Activated CD4-positive, alpha-beta T cell treated with anti-CD3 and anti-CD28 coated beads, Interleukin-2, Interleukin-4, amounts not matched to agents 100 ng/mL and 50 ng/mL, durations not matched to agents 16 hours and 8 hours (primary cell): ENCODE measurements around the gene MS4A2.
"Not testable (repeated sequence)": the region's sequence is repeated elsewhere in the genome, so short reads cannot be mapped to it uniquely, and the experiment has no call there.

Experiments used
- DNase-seq: peaks from one replicate; pipeline ENCODE4 v3.0.0-alpha.2; 2020; ENCODE audit warnings: low spot score

The MS4A2 gene

DNA sequence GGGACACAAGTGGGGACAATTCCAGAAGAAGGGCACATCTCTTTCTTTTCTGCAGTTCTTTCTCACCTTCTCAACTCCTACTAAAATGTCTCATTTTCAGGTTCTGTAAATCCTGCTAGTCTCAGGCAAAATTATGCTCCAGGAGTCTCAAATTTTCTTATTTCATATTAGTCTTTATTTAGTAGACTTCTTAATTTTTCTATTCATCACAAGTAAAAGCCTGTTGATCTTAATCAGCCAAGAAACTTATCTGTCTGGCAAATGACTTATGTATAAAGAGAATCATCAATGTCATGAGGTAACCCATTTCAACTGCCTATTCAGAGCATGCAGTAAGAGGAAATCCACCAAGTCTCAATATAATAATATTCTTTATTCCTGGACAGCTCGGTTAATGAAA lies at the start of gene MS4A2:
Gene MS4A2, plus strand, starts transcription at position 301 of the 400 bp plus-strand sequence. CDS start 102 bp downstream, outside the sequence.
- DNase-seq, result no peak

DNA sequence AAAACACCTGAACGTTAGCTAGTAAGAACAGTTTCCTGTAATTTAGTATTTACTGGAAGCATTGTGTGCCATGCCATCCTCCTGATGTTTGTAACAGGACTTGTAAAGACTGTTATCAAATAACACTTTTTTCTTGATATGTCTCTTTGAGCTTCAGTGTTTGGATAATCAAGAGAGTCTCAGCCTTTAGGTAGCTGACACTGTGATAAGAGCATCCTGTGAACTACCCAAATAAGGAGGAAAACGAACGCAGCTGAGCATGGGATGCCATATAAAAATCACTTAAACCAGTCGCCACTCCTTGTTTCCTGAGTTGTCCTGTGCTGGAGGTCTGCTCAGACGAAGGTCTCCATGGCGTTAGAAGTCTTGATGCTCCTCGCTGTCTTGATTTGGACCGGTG lies 48.4 kb upstream of the MS4A2 start, which contains the start of gene OOSP2:
Gene OOSP2, plus strand, starts transcription at position 301 of the 400 bp plus-strand sequence. Its CDS starts 51 bp downstream, at position 352.
- no peak for DNase-seq

DNA sequence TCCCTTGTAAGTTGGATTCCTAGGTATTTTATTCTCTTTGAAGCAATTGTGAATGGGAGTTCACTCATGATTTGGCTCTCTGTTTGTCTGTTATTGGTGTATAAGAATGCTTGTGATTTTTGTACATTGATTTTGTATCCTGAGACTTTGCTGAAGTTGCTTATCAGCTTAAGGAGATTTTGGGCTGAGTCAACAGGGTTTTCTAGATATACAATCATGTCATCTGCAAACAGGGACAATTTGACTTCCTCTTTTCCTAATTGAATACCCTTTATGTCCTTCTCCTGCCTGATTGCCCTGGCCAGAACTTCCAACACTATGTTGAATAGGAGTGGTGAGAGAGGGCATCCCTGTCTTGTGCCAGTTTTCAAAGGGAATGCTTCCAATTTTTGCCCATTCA lies 38.0 kb upstream of the MS4A2 start:
- not testable (repeated sequence) for DNase-seq

DNA sequence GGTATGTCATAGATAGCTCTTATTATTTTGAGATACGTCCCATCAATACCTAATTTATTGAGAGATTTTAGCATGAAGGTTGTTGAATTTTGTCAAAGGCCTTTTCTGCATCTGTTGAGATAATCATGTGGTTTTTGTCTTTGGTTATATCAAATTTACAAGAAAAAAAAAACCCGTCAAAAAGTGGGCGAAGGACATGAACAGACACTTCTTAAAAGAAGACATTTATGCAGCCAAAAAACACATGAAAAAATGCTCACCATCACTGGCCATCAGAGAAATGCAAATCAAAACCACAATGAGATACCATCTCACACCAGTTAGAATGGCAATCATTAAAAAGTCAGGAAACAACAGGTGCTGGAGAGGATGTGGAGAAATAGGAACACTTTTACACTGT lies 37.6 kb upstream of the MS4A2 start:
- not testable (repeated sequence) for DNase-seq

DNA sequence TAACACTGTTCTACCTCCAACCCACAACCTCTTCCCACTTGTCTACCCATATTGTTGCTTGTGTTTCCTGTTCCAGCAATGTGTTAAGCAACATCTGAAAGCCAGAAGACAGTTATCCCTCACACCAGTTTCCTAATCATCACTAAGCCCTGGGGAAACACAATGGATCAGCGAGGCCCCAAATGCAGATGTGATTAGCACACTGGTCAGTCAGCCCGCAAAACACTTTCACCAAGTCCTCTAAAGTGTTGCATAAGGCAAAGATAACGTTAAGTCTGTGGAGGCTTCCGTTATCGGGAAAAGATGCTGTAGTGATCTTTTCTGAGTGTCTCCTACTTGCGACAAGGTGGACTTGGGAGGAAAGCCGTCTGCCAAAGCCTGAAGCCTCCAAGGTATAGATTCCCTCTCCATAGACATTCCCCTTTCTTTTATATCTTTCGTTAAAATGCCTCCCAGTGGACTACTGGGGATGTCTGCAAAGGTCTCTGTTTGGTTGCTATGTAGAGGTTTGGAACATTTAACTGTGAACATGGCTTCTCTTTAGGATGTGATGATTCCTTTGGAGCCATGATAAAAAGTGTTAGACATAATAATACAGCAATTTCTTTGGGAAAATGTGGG lies 32.0 kb upstream of the MS4A2 start, which contains the start of gene MS4A3:
Gene MS4A3, plus strand, starts transcription at position 317 of the 621 bp plus-strand sequence. CDS start 4,496 bp downstream, outside the sequence.
- DNase-seq, result no peak

DNA sequence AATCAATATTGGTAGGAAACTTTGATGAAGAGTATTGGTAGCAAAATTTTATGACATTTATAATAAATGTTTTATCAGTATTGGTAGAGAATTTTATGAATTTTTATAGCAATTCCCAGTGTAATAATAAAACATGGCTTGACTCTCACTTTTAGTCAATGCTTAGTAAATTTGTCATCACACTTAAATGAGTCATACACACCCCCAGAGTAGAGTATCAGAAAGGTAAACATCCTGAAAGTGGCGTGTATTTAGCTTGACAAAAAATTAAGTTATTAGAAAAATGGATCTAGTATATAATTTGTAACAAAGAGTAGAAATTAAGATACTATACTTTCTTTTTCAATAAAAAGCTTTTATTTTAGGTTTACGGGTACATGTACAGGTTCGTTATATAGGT lies 29.4 kb upstream of the MS4A2 start:
- peak; percentile 11 for DNase-seq

DNA sequence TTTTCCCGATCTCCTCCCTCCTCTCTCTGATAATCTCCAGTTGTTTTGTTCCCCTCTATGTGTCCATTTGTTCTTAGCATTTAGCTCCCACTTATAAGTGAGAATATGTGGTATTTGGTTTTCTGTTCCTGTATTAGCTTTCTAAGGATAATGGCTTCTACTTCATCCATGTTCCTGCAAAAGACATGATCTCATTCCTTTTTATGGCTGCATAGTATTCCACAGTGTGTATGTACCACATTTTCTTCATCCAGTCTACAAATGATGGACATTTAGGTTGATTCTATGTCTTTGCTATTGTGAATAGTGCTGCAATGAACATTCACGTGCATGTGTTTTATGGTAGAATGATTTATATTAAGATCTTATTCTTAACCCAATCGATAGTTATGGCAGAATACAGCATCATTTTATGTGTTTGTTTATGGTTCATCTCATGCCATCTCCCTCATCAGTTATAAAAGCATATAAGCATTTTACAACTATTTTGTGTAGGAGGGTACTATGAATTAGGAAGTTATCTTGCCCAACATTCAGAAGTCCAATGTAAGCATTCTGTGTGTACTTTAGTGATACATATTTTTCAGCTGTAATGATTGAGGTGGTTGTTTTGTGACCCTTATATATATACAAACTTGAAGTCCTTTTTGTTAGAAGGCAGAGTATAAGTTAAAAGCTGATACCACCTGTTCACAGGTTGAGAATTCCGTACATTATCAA lies 28.8 kb upstream of the MS4A2 start:
- no peak for DNase-seq

DNA sequence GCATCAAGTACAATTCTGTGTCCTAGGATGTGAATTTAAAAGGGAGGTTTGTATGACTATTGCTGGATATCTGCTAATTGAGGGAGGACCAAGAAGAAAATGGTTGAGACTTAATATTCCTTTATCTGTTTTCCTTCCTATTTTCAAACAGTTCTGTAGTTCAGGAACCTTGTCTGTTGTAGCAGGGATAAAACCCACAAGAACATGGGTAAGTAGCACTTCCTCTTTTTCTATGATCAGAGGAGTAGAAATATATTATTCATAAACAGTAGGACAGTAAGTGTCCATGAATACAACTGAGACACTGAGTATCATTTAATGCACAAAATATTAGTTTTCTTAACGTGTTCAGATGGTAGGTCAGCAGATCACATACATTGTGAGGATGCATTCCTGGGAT lies 24.4 kb upstream of the MS4A2 start:
- no peak for DNase-seq

DNA sequence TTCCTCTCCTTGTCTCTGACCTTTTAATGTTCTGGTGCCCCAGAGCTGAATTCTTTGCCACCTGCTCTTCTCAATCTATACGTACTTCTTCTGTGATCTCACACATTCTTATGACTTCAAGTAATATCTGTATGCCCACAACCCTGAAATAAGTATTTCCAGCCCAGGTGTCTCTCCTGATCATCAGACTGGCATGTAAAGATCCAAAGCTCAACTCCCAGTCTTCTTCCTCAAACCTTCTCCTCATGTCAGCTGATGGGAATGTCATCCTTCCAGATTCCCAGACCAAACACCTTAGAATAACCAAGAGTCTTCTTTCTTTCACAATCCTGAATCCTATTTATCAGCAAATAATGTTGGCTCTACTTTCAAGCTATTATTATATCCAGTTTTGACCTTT lies 22.7 kb upstream of the MS4A2 start:
- DNase-seq, result no peak

DNA sequence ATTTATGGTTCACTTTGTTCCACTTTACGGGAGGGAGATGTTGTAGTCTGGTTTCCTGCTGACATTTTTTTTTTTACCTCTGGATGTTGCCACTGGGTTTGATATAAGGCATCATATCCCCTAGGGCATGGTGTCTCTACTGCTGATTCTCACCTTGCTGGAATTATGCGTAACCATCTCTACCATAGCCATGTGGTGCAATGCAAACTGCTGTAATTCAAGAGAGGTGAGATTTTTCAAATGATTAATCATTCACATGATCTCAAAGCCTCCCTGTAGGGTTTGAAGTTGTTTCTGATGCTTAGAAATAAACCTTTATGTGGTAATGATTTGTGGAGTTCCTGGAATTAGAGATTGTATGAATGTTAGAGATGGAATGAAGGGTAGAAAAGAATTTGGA lies 19.0 kb upstream of the MS4A2 start:
- DNase-seq, result no peak

DNA sequence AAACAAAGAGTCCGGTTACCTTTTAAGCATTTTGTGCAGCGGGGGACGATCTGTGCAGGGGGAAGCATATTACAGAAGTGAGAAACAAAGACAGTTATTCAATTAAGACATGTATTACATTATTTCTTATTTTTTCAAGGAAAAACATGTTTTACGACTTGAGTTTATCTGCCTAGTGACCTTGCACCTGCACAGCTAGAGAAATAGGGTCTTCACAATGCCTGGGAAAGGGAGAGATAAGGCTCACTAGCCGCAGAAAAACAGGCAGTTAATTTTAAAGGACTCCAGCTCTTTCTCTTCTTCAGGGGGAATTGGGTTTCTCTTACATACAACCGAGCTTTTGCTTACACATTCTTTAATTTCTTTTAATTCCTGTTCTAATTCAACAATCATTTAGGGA lies 16.8 kb upstream of the MS4A2 start:
- DNase-seq, result not testable (repeated sequence)

DNA sequence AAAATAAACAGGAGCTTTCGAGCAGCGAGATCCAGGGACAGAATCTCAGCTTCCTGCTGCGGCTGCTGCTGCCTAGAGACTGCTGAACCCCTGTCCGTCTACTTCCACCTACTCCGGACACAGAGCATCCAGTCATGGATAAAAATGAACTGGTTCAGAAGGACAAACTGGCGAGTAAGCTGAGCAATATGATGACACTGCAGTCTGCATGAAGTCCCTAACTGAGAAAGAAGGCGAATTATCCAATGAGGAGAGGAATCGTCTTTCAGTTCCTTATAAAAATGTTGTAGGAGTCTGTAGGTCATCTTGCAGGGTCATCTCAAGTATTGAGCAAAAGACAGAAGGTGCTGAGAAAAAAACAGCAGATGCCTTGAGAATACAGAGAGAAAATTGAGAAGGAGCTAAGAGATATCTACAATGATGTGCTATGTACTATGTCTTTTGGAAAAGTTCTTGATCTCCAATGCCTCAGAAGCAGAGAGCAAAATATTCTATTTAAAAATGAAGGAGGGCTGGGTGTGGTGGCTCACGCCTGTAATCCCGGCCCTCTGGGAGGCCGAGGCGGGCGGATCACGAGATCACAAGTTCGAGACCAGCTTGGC lies 11.1 kb upstream of the MS4A2 start:
- no peak for DNase-seq

DNA sequence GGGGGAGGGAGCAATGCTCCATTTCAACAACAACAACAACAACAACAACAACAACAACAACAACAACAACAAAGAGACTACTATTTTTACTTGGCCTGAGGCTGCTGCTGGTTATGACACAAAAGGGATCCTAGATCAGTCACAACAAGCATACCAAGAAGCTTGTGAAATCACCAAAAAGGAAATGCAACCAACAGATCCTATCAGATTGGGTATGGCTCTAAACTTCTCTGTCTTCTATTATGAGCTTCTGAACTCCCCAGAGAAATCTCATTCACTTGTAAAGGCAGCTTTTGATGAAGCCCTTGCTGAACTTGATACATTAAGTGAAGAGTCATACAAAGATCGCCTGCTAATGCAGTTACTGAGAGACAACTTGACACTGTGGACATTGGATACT lies 10.5 kb upstream of the MS4A2 start:
- DNase-seq, result no peak

DNA sequence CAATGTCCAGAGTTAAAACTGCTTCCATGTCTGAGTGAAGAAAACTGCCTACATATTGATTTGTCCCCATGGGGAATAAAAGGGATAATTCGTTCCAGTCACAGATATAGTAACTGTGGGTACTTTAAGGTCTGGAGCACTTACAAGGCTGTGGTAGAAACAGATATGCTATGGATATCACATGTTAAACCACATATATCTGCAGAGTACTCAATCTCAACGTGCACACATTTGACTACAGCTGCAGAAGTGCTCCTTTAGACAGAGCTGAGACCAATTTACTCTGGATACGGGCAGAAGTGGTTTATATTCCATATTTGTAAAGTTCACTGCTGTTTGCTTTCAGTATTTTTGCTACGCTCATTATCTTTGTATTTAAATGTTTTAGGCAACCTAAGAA lies 9.7 kb upstream of the MS4A2 start:
- DNase-seq, result no peak

DNA sequence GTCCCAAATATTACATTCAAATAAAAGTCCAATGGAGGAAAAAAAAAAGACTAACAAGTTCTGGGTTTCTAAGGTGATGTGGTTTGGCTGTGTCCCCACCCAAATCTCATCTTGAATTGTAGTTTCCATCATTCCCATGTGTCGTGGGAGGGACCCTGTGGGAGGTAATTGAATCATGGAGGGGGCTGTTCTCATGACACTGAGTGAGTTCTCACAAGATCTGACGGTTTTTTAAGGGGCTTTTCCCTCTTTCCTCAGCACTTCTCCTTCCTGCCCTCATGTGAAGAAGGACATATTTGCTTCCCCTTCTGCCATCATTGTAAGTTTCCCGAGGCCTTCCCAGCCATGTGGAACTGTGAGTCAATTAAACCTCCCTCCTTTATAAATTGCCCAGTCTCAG lies 7.9 kb upstream of the MS4A2 start:
- DNase-seq, result no peak

DNA sequence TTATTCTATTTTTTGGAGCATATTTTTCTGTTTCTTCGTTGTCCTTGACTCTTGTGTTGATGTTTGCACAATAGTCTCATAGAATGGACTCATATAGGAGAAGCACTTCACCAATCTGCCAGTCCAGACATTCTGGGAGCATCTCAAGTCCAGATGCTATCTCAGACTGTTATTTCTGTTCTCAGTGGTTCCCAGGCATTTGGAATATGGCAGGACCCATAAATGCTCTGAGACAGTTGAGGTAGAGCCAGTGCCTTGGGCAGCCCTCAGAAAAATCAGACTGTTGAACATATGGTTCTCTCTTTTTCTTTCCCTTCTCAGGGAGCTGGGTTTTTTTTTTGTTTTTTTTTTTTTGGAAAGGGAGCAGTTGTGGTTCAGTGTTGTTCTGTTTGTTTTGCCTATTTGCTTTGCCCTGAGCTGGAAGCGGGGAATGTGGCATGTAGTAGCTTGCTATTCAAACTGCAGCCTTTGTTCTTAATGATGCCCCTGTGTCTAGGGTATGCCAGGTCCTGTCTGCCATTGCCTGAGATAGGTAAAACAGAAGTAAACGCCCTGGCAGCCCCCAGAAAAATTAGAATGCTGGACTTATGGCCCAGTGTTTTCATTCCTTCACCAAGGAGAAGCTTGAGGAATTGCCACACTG lies 3.7 kb upstream of the MS4A2 start:
- no peak for DNase-seq

DNA sequence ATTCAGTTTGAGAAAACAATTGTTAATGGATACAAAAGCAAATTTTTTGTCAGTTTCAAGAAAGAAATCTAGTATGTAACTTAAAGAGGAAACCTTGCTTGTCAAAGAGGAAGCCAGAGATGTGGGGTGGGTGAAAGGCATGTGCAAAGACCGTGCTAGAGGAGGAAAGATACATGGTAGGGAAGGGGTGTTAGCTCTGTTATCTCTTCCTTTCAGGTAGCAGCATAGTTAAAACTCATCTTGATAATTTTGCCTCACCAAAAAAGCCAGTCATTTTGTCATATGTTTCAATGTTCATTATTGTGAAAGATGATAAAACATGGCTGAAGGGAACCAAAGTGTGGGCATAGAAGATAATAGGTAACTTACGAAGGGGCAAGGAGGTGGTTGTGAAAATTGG lies 2.6 kb upstream of the MS4A2 start:
- DNase-seq, result no peak

DNA sequence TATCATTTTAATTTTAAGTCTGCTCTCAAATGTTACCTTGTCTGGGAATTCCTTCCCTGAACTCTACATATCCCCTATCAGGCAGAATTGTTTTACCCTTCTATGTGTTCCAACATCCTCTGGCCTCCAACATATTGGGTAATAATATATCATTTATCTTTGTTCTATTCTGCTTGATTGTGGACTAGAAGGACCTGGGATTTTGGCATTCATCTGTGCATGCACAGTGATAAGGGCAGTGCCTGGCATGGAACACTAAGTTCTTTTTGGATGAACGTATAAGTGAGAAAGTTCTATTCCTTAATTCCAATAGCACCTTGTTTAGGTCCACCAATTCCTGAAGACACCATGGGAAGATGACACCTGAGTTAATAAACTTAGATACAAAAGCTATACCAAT lies 1.2 kb upstream of the MS4A2 start:
- no peak for DNase-seq

DNA sequence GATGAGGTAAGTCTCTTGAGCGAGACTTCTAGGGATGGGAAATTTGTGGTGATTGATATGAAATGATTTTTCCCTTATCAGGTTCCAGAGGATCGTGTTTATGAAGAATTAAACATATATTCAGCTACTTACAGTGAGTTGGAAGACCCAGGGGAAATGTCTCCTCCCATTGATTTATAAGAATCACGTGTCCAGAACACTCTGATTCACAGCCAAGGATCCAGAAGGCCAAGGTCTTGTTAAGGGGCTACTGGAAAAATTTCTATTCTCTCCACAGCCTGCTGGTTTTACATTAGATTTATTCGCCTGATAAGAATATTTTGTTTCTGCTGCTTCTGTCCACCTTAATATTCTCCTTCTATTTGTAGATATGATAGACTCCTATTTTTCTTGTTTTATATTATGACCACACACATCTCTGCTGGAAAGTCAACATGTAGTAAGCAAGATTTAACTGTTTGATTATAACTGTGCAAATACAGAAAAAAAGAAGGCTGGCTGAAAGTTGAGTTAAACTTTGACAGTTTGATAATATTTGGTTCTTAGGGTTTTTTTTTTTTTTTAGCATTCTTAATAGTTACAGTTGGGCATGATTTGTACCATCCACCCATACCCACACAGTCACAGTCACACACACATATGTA lies 7.1 kb downstream of the MS4A2 start:
- DNase-seq, result no peak

DNA sequence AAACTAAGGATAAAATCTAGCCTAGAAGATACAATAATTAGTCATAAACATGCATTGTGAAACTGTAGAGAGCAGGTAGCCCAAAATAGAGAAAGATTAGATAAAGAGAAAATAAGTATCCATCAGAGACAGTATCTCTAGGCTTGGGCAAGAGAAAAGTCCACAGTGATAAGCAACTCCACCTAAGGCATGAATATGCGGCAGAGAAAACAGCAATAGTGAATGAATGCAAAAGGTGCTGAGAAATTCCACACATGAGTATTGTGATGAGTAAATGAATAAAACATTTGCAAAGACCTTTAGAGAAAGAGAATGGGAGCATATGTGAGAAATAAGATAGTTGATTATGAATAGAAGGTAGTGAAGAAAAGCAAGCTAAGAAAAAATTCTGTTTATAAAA lies 8.7 kb downstream of the MS4A2 start:
- DNase-seq, result no peak

DNA sequence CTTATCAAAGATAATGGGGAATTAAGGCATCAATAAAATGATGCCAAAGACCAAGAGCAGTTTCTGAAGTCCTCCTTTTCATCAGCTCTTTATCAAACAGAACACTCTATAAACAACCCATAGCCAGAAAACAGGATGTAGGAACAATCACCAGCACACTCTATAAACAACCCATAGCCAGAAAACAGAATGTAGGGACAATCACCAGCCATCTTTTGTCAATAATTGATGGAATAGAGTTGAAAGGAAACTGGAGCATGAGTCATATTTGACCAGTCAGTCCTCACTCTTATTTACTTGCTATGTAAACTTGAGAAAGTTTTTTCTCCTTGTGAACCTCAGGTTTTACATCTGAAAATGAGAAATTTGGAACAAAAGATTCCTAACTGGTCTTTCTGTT lies 10.0 kb downstream of the MS4A2 start:
- no peak for DNase-seq

DNA sequence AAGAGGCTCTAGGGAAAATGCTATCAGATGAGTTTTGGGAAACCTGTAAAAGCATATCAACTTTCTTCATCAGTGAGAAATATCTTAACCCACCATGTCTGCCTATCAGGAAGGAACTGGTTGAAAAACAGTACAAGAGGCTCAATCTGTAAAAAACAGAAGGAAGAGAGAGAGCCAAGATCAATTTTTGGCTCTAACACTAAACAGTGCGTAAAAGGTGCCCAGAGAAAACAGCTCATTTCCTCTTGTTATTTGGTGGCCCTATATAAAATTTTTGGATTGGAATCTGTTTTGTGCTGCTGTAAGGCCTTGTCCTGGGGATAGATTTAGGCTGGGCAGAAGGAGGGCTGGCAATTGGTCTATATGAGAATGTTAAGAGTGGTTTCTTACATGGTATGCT lies 12.1 kb downstream of the MS4A2 start:
- no peak for DNase-seq
